ENCODE measurements around the gene SLC25A21.
"Not testable (repeated sequence)": the region's sequence is repeated elsewhere in the genome, so short reads cannot be mapped to it uniquely, and the experiment has no call there.

The SLC25A21 gene

GRCh38 chr14:37083599-37083998 lies 88.8 kb downstream of the SLC25A21 start:
- no peak for DNase-seq

- no peak for DNase-seq
Measured at GRCh38 chr14:37082449-37082848, 90.0 kb downstream of the SLC25A21 start.

GRCh38 chr14:37081856-37082255 lies 90.5 kb downstream of the SLC25A21 start:
- no peak for DNase-seq

- DNase-seq: no peak
Measured at GRCh38 chr14:37081218-37081617, 91.2 kb downstream of the SLC25A21 start.

GRCh38 chr14:37078131-37078530 lies 94.3 kb downstream of the SLC25A21 start:
- no peak for DNase-seq

- DNase-seq: not testable (repeated sequence)
Measured at GRCh38 chr14:37074320-37074719, 98.1 kb downstream of the SLC25A21 start.

GRCh38 chr14:37063467-37064240 lies 108.8 kb downstream of the SLC25A21 start:
- DNase-seq: no peak

GRCh38 chr14:37062191-37062803 lies 110.1 kb downstream of the SLC25A21 start:
- no peak for DNase-seq

GRCh38 chr14:37061697-37062096 lies 110.7 kb downstream of the SLC25A21 start:
- DNase-seq: no peak

- DNase-seq: no peak
Measured at GRCh38 chr14:37060496-37061260, 111.7 kb downstream of the SLC25A21 start.

- DNase-seq: no peak
Measured at GRCh38 chr14:37057776-37058175, 114.6 kb downstream of the SLC25A21 start.

- no peak for DNase-seq
Measured at GRCh38 chr14:37056473-37056872, 115.9 kb downstream of the SLC25A21 start.

GRCh38 chr14:37054869-37055268 lies 117.5 kb downstream of the SLC25A21 start:
- DNase-seq: no peak

GRCh38 chr14:37054144-37054543 lies 118.3 kb downstream of the SLC25A21 start:
- DNase-seq: no peak

GRCh38 chr14:37051680-37052079 lies 120.7 kb downstream of the SLC25A21 start:
- no peak for DNase-seq

- no peak for DNase-seq
Measured at GRCh38 chr14:37051153-37051552, 121.3 kb downstream of the SLC25A21 start.

- no peak for DNase-seq
Measured at GRCh38 chr14:37048666-37049071, 123.7 kb downstream of the SLC25A21 start.

GRCh38 chr14:37047996-37048395 lies 124.4 kb downstream of the SLC25A21 start:
- DNase-seq: no peak

- DNase-seq: no peak
Measured at GRCh38 chr14:37047226-37047625, 125.2 kb downstream of the SLC25A21 start.

GRCh38 chr14:37046815-37047214 lies 125.6 kb downstream of the SLC25A21 start:
- DNase-seq: no peak

GRCh38 chr14:37045340-37046061 lies 126.9 kb downstream of the SLC25A21 start:
- DNase-seq: no peak

- no peak for DNase-seq
Measured at GRCh38 chr14:37037636-37038387, 134.6 kb downstream of the SLC25A21 start.

Measured in T1000 (cell line).